A549 (cell line): ENCODE measurements around the gene CYP1A2.

Experiments
- CHD2 ChIP-seq: fragments of 150-350 bp; IDR thresholded peaks from 2 replicates; pipeline ENCODE4 v1.6.1; 2014; ENCODE audit warnings: low read length; ENCODE audit not compliant: partially characterized antibody
- CTCF ChIP-seq: fragments of >200 bp; sonication (Bioruptor Twin); formaldehyde crosslinking; IDR thresholded peaks from 3 replicates; pipeline ENCODE4 v1.5.1; 2016
- EHMT2 ChIP-seq: fragments of 200-600 bp; sonication (generic); IDR thresholded peaks from 2 replicates; pipeline ENCODE4 v1.6.1; 2016; ENCODE audit warnings: antibody characterized with exemption, low read depth, mild to moderate bottlenecking, moderate library complexity
- POLR2A ChIP-seq: IDR thresholded peaks from 2 replicates; pipeline ENCODE4 v1.6.1; 2012; ENCODE audit warnings: mild to moderate bottlenecking, low read length
- POLR2AphosphoS2 ChIP-seq: conservative IDR thresholded peaks from 2 replicates; pipeline ENCODE4 v1.6.1; 2012; ENCODE audit warnings: low read length, improper control_type of control experiment, inconsistent platforms
- RAD21 ChIP-seq, 2 experiments: fragments of >200 bp in 1 of 2; sonication (Bioruptor Twin) in 1 of 2; formaldehyde crosslinking in 1 of 2; IDR thresholded peaks in 1 of 2; conservative IDR thresholded peaks in 1 of 2; 2 replicates in 1 of 2; 3 replicates in 1 of 2; pipeline ENCODE4 v1.6.1; 2012 to 2018; ENCODE audit warnings: inconsistent platforms in 1 of 2
- REST ChIP-seq: fragments of 200-600 bp; sonication (generic); IDR thresholded peaks from 2 replicates; pipeline ENCODE4 v1.6.1; 2016; ENCODE audit warnings: antibody characterized with exemption, mild to moderate bottlenecking, moderate library complexity

GRCh38 chr15:74770211-74770903, 21.7 kb downstream of the CYP1A2 start:
- TF ChIP-seq CTCF (no peak), RAD21 (conservative IDR thresholded peaks at IDR 0.05 in 1 of 2, IDR thresholded peaks at IDR 0.05 in 1 of 2) (no peak), REST (no peak), CHD2 (no peak), POLR2AphosphoS2 (no peak), POLR2A (no peak), EHMT2 (no peak)
